Non-pigmented ciliary epithelial cell (primary cell): ENCODE measurements around the gene CEBPZ.
A peak's percentile ranks its signal among the peaks of the same experiment; 100 is the strongest.
"Not testable (repeated sequence)": the region's sequence is repeated elsewhere in the genome, so short reads cannot be mapped to it uniquely, and the experiment has no call there.

ENCODE experiments used
- DNase-seq: peaks from one replicate; pipeline ENCODE4 v3.0.0-alpha.2; 2010; ENCODE audit warnings: low read depth

Gene CEBPZ

DNA sequence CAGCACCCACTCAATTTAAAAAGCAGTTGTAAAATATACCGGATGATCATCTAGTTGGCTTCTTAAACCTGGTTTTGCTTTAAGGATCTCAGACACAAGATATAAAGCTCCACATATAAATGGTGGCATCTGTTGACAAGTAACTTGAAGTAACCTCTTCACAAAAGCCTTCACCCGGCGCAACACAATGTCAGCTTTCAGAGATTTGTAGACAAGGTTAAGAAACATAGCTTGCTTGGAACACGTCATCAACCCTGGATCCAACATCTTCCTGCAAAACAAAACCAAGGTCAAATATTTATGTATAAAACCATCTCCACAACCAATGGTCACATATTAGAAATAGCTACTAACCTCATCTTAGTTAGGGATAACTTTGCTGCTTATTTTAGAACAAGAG is 8.3 kb downstream of the CEBPZ start:
- no peak for DNase-seq

DNA sequence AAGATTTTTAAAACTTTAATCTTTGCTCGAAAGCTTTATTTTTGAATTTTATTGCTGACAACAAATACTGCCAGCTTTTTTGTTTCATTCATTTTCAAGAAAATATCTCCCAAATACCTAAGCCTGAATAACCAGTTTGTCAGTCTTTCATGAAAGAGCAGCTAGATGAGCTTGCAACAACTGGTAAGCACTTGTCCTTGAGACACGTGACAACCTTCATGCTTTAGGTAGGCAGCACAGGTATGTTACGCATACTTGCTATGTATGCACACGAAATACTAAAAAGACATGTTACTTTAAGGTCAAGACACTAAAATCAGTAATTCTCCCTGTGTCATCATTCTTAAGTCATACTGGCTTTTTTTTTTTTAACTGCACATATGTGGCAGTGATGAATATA is 12.3 kb downstream of the CEBPZ start:
- DNase-seq, result no peak

DNA sequence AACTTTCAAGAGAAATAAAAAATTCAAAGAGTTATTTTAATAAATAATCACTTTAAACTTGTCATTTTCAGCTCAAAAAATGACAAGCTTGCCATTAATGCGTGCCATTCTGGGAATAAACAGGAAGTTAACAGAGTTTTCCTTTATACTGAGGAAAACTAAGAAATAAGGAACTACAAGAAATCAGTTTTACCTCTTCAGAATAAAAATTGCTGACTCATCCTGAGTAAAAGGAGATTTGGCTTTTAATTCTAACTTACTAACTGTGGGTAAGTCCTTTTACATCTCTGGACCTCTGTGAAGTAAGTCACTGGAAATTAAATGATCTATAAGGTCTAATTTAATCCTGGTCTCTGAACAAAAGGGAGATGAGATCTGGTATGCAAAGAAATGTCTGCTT is 16.1 kb downstream of the CEBPZ start:
- DNase-seq, result no peak

DNA sequence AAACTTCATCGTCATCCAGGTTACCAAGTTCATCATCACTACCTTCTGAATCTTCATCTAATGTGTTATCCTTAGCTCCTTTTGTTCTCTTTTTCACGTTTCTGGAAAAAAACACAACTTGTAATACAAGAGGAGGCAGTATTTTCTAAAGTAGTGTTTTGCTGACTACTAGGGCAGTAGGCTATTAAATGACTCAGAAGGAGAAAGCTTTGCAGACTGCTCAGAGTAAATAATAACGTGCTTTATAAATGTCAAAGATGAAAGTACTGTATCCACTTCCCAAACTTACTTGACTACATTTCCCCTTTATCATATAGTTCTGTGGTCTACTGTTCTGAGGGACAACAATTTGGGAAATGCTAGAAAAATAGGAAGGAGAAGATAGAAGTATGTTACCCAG is 19.5 kb downstream of the CEBPZ start:
- DNase-seq, result no peak

DNA sequence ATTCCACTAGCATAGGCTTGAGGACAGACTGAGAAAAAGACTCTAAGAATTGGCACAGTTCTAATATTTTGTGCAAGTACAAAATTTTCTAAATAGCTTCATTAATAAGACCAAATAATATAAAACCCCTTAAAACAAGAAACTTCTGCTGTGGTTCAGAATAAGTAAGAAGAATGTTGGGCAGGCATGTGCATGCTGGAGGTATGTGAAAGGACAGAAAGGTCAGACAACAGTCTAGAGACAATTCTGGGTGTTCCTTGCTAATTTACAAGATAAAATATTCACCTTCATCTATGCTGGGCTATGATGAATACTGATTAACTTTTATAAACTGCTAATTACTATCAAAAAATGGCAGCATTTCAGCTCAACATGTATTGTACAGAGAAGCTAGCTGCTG is 20.2 kb downstream of the CEBPZ start:
- DNase-seq, result no peak

DNA sequence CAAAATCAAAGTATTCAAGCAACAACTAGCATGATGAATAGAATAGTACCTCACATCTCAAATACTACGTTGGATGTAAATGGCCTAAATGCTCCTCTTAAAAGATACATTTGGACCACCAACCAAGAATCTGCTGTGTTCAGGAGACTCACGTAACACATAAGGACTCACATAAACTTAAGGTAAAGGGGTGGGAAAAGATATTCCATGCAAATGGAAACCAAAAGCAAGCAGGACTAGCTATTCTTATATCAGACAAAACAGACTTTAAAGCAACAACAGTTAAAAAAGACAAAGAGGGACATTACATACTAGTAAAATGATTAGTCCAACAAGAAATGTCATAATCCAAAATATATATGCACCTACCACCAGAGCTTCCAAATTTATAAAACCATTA is 24.6 kb downstream of the CEBPZ start:
- DNase-seq, result not testable (repeated sequence)

DNA sequence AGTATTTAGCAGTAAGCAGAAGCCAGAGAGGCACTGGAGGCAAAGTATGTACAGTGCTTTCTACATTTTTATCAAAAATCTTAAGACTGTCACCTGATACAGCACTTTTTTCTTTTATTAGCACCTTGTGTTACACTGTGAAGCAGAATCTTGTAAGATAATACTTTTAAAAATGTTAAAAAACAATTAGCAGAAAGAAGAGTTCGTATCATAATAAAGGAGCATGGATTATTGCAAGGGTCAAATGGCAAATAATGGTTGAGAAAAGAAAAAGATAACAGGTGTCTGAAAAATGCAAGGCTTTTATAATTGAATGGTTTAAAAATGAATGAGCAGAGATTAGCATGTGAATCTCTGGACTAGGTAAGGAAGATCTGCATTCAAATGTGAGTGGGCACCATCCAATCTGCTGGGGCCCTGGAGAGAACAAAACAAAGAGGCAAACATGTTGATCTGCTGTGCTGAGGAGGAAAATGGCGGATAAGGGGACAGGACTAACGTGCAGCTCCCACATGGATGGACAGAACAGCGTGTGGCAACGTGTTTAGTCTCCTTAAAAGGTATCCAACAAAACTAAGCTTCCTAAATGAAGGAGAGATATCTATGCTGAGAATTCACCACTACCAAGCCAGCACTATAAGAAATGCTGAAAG is 25.6 kb downstream of the CEBPZ start:
- DNase-seq, result no peak

DNA sequence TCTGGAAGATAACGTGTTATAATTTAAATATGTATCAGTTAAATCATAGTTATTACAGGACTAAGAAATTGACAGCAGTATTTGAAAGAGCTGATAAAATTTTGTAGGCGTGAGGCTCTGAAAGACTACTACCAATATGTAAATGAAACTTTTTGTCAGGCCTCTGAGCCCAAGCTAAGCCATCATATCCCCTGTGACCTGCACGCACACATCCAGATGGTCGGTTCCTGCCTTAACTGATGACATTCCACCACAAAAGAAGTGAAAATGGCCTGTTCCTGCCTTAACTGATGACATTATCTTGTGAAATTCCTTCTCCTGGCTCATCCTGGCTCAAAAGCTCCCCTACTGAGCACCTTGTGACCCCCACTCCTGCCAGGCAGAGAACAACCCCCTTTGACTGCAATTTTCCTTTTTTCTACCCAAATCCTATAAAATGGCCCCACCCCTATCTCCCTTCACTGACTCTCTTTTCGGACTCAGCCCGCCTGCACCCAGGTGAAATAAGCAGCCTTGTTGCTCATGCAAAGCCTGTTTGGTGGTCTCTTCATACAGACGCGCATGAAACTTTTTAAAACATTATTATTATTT is 26.2 kb downstream of the CEBPZ start:
- not testable (repeated sequence) for DNase-seq

DNA sequence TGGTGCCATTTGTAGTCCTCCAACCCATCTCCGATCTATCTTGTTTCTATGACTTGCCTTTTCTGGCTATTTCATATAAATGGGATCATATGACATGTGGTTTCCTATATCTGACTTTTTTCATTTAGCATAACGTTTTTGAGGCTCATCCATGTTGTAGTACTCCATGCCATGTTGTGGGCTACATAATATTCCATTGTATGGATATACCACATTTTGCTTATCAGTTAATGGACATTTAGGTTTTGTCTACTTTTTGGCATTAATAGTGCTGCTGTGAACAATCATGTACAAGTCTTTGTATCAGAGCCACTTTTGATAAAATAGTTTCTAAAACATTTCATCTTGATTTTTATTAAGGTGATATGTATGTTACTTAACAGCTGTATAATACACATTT is 27.7 kb downstream of the CEBPZ start:
- no peak for DNase-seq

DNA sequence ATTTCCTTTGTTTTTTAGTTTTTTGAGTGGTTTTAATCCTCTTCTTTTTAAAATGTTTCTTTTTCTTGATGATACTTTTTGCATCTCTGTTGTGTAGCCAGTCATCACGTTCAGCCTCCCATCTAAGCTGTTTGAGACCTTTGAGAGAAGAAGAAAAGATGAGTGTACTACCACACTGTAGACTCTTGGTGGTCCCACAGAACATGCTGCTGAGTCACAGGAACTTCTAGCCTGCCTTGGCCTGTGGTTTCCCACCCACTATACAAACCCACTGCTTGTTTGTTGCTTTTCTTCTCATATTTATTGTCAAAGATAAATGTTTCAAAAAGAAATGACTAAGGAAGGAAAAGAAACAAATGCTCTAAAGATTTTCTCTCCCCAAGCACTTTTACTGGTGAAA is 29.6 kb downstream of the CEBPZ start:
- no peak for DNase-seq

DNA sequence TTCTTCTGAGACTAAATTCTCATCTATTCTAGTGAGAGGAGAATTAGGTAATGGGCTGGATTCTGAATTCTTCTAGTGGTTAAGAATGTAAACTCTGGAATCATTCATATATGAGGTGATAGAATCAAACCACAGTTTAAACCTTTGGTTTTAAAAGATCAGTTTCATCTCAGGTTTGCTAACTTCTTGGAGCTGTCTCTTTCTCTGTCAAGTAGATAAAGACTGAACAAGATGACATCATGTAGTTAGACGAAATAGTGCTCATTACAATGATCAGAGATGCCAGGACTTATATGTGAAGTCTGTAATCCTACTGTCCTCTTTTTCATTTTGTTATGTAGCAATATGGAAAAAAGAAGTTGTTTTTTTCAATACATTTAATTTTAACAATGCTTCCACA is 30.2 kb downstream of the CEBPZ start:
- no peak for DNase-seq

DNA sequence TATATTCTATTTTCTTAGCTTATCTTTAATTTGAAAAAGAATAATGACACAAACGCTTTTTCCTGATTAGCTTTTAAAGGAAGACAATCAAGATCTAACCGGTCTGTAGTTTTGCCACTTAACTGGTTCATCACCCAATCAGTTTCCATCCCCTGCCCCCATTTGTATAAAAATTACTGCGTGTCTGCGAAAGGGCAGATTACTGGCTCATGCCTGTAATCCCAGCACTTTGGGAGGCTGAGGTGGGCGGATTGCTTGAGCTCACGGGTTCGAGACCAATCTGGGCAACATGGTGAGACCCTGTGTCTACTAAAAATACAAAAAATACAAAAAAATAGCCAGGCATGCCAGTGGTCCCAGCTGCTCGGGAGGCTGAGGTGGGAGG is 32.7 kb downstream of the CEBPZ start:
- DNase-seq, result no peak

DNA sequence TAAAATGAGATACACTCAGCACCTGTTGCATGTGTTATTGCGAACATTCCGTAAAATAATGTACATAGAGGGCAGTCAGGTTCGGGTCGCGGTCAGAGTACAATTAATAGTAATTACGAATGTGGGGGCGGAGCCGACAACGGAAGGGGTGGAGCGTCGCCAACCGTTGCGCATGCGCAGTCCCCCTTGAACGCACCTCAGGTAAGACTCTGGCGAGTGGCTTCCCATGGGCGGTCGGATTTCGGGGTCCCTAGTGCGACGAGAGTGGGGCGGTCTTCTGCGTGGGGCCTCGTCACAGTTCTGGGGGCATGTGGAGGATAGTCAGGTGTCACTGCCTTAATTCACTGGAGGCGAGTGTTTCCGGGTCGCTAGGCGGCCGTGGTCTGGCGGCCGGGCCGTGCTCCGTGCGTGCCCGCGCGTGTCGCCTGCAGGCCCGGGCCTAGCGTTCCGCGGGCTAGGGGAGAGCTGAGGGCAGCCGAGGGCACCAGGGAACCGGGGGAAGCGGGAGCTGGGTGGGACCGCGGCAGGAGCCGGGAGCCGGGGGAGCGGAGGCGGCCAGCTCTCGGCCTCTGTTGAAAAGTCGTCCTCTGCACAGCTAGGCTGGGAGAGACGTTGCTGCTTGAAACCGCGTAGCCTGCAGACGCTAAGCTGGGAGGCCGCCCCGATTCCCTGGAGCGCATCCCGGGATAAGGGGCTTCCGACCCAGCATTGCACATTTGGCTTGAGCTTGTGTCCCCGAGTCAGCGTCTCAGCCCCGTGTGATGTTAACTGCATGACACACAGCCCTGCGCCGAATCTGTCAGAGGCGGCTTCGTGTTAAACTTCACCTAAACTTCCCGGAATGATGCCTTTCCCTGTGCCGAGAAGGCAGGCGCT is 34.8 kb downstream of the CEBPZ start, which contains the start of gene CEBPZOS:
TSS of gene CEBPZOS (plus strand) at position 177 of the 876 bp plus-strand sequence. CDS start 3,209 bp downstream, outside the sequence.
- no peak for DNase-seq

DNA sequence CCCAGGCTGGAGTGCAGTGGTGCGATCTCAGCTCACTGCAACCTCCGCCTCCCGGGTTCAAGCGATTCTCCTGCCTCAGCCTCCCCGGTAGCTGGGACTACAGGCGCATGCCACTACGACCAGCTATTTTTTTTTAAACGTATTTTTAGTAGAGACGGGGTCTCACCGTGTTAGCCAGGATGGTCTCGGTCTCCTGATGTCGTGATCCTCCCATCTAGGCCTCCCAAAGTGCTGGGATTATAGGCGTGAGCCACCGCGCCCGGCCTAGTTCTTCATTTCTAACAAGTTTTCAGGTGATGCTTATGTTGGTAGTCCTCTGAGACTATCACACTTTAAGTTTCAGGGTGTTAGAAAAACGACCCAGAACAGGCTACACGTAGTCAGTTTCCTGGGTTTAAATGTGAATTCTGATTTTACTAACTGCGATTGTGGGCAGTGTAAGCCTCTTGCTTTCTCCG is 35.5 kb downstream of the CEBPZ start:
- not testable (repeated sequence) for DNase-seq

DNA sequence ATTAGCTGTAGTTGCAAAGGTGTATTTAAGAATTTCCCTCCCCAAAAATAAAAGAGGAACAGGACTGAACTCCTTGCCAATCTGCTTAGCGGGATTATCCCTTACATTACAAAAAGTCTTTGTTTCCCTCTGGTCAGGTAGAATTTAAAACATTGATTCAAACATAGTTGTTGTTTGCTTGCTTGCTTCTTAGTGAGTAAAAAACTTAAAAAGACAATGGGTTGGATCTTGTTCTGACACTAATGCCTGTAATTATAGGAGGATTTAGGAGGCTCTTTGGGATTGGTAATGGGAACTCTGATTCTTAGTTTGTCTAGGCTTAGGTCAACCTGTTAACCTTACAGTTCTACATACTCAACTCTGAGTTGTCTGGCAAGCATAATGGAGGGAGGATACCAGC is 38.8 kb downstream of the CEBPZ start:
- DNase-seq, result no peak

DNA sequence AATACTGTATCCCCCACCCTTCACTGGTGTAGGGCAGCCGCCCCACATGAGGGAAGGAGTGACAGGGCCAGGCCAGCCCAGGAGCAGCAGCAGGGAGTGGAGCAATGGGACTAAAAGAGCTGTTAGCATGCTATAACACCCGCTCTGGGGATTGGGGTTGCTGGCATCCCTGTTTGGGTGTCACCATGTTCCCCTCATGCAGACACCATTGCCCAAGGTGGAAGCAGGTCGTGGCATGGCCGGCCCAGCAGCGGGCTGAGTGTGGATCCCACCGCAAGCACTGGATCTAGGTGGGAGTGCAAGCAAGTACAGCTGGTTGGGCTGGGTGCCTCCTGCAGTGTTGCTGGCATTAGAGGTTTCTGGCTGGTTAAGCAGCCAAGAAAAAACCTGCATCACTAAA is 39.6 kb downstream of the CEBPZ start:
- no peak for DNase-seq

DNA sequence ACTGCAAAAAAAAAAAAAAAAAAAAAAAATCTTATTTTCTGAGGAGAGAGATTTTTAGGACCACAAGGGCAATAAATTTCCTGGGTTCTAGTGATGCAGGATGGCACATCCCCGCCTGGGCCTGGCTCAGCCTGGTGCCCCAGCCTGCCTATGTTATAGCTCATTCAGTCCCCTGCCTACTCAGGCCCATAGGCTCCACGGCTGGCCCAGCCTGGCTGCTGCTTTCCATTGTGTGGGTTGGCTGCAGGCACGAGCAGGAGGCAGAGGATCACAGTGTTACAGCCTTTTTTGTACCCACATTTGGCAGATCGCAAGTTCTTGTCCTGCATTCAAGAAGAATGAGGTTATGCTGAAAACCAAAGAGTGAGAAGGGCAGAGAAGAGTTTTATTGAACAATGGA is 40.1 kb downstream of the CEBPZ start:
- DNase-seq, result no peak

DNA sequence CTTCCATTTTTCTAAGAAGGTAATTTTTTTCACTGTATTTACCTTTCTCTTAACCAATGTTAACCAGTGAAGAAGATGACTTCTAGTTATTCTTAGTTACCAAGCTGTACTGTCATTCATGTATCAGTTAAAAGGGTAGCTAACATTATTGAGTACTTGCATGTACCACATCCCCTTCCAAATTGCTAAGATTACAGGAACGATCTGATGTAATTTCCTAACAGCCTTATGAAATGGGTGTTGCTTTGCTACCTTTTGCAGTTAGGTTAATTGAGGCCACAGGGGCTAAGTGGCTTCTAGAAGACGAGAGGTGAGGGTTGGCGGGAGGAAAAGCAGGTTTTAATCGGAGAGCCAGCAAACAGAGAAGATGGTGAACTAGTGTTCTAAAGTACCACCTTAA is 41.1 kb downstream of the CEBPZ start:
- DNase-seq, result no peak

DNA sequence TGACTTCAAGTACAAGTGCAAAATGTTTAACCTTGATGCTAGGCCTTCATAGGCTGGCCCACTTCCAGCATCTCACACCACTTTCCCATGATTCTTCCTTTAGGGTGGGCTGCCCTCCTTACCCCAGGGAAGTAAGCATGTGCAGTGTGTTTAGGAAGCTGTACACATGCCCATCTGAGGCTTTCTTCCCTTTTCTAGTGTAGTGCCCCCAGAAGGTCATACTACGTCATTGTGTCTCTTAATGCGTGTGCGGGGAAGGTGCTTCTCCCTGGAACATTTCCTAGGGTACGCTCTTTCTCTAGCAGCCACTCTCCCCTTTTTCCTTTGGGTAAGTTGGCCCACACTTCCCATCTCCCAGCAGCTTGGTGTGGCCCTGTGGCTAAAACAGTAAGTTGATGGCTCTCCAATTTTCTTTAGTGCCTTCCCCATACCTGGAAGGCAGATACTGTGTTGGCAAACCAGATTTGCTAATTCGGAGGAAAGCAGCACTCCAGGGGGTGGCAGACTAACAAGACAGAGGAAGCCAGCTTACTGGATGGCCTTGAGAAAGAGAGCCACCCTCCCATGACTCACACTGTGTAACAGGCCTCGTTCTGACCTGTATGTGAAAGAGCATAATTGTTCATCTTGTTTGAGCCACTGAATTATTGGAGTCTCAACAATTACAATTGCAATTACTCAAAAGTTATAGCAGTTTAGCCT is 41.8 kb downstream of the CEBPZ start:
- DNase-seq, result peak; percentile 79

DNA sequence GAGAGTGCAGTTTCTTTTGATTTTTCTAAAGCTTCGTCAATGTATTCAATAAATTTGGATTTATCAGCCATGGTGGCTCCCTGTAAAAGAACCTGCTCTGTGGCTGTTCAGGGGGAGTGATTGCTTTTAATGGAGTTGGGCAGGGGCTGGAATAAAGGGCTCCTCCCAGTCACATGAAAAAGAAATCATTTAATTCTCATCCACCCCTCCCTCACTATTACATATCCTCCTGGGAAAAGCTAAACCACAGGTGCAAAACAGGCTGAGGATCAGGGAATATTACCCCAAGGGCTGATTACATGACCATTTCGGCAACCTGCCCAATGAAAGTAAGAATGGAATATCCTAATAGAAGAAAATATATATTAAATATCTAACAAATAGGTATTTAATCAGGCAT is 42.8 kb downstream of the CEBPZ start, which contains the start of gene SULT6B1:
TSS of gene SULT6B1 (minus strand) at position 101 of the 400 bp plus-strand sequence. CDS start at position 71, 30 bp downstream.
- no peak for DNase-seq

DNA sequence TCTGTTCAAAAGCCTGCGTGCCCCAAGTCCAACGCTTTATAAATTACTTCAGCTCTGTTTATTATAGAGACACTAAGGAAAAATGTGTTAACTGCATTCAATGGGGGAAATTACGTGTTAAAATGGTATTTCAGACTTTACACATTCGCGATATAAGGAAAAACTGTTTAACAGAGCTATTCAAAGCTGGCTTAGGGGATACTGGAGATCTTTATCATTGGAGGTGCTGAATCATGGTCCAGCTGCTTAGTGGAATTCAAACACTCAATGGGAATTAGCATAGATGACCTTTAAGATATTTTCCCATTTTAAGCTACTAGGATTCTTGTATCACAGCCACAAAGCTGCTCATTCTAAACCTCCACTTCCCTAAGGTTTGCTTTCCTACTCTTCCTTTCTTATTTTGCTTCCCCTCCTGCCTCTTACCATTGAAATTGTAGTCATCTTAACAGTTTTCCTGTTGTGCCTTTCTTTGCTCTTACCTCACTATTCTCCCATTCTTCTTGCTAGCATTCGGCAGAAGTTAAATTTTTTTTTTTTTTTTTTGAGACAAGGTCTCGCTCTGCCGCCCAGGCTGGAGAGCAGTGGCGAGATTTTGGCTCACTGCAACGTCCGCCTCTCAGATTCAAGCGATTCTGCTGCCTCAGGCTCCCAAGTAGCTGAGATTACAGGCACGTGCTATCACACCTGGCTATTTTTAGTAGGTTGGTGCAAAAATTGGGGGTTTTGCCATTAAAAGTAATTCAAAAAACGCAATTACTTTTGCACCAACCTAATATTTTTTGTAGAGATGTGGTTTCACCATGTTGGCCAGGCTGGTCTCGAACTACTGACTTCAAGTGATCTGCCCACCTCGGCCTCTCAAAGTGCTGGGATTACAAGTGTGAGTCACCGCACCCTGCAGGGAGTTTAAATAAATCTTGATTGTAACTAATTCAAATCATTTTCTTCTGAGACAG is 49.4 kb downstream of the CEBPZ start:
- DNase-seq, result peak; percentile 65
